ENCODE measurements around the gene UGT1A3.

- TF ChIP-seq CTCF (IDR thresholded peaks at IDR 0.05) (no peak), ZFX (IDR thresholded peaks at IDR 0.05; ENCODE audit: borderline replicate concordance) (no peak)
These were observed 35.9 kb downstream of the UGT1A3 start for GRCh38 chr2:233764761-233765160.
